Osteocyte (in vitro differentiated cells): ENCODE measurements around the gene IVD. TPM values are rescaled to one million over a fixed set of nuclear protein-coding genes. Genes with fewer than 3 reads are reported as not detected.

ENCODE experiments used
- DNase-seq: peaks from one replicate; pipeline ENCODE4 v3.0.0; 2021; ENCODE audit warnings: mixed read lengths; ENCODE audit not compliant: unreplicated experiment; ENCODE audit errors: extremely low spot score
- H3K27ac Mint-ChIP-seq: one replicate; pipeline ENCODE4 v1.8.0; 2021; ENCODE audit warnings: mild to moderate bottlenecking, mixed read lengths; ENCODE audit not compliant: unreplicated experiment
- H3K27me3 Mint-ChIP-seq: one replicate; pipeline ENCODE4 v1.8.0; 2021; ENCODE audit warnings: mixed read lengths; ENCODE audit not compliant: unreplicated experiment
- H3K36me3 Mint-ChIP-seq: one replicate; pipeline ENCODE4 v1.8.0; 2021; ENCODE audit warnings: mixed read lengths; ENCODE audit not compliant: unreplicated experiment
- H3K4me1 Mint-ChIP-seq: one replicate; pipeline ENCODE4 v1.8.0; 2021; ENCODE audit warnings: mixed read lengths; ENCODE audit not compliant: unreplicated experiment
- H3K4me3 Mint-ChIP-seq: one replicate; pipeline ENCODE4 v1.8.0; 2021; ENCODE audit warnings: mild to moderate bottlenecking, moderate library complexity, mixed read lengths; ENCODE audit not compliant: unreplicated experiment
- H3K9me3 Mint-ChIP-seq: one replicate; pipeline ENCODE4 v1.8.0; 2021; ENCODE audit warnings: mixed read lengths; ENCODE audit not compliant: unreplicated experiment
- total RNA-seq: library from RNA; stranded (reverse); gene quantifications from 2 replicates; pipeline ENCODE4 v1.2.1, GENCODE V29; 2021
- TF ChIP-seq, protein P1 (sequence below): fragments of 200-600 bp; sonication (generic); IDR thresholded peaks from 2 replicates; pipeline ENCODE4 v1.5.0; 2021; ENCODE audit warnings: antibody characterized with exemption, mild to moderate bottlenecking, moderate library complexity

The IVD gene
- total RNA-seq, 1 donor from 2014 or later: 62.0 TPM

DNA sequence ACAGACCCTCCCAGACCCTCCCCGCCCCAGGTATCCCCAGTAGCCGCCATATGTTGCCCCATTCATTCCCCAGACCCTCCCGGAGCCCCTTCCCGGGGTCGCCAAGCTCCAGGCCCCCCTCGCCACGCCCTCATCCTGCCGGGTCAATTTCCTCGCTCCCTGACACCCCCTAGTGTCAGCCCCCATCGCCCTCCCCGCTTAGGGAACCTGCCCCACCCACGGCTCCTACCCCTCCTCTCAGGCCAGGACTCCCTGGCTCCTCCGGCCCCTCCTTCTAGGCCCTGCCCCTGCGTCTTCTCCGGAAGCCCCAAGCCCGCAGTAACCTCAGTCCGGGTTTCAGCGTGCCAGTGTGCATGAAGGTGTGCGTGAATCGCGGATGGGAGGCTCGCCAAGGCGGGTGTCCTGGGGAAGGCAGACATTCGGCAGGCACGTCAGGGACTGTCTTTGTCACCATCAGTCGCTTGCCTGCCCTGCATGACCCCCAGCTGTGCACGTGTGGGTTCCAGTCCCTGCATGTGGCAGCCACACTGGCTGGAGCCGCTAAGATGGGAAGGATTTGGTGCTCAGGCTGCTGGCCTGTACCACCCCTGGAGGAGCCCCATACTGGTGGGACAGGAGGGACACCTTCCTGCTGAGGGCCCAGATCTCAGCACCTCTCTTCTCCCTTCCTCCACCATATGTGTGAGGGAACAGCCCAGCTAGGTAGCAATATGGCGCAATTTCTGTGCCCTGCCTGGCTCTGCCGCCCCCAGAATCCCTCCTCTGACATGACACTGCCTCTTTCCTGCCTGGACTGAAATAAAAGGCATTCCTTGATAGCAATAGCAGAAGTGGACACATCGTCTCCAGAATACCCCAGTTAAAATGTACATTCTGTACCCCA is 46.9 kb upstream of the IVD start:
- Mint-ChIP-seq H3K27ac (no peak overlapping the region), H3K4me3 (peak overlapping the region; percentile 65), H3K9me3 (no peaks in the 10 kb centered on the region), H3K36me3 (no peaks in the 10 kb centered on the region), H3K27me3 (peaks cover 6% of the 10 kb centered on the region), H3K4me1 (peaks cover 29% of the 10 kb centered on the region)
- TF ChIP-seq, protein P1, sequence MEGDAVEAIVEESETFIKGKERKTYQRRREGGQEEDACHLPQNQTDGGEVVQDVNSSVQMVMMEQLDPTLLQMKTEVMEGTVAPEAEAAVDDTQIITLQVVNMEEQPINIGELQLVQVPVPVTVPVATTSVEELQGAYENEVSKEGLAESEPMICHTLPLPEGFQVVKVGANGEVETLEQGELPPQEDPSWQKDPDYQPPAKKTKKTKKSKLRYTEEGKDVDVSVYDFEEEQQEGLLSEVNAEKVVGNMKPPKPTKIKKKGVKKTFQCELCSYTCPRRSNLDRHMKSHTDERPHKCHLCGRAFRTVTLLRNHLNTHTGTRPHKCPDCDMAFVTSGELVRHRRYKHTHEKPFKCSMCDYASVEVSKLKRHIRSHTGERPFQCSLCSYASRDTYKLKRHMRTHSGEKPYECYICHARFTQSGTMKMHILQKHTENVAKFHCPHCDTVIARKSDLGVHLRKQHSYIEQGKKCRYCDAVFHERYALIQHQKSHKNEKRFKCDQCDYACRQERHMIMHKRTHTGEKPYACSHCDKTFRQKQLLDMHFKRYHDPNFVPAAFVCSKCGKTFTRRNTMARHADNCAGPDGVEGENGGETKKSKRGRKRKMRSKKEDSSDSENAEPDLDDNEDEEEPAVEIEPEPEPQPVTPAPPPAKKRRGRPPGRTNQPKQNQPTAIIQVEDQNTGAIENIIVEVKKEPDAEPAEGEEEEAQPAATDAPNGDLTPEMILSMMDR: no peak
- no peak for DNase-seq

DNA sequence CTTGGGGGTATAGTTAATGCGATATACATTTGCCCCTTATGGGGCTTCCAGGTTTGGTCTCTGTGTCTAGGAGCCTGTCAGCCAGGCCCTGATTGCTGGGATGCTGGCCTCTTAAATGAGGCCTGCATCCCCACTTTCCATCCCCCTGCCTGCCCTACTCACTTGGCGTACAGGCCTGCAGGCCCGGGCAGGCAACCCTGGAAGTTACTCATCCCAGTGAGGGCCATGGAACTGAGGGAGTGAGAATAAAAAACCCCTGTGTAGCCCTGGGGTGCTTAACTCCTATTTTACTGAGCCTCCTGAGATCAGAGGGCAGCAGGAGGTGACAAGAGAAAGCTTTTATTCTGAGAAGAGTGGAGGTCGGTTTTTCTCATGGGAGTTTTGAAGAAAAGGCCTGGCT is 45.6 kb upstream of the IVD start:
- Mint-ChIP-seq H3K27ac (no peak overlapping the region), H3K9me3 (no peaks in the 10 kb centered on the region), H3K36me3 (no peaks in the 10 kb centered on the region), H3K27me3 (peaks cover 6% of the 10 kb centered on the region), H3K4me3 (no peak overlapping the region), H3K4me1 (peaks cover 16% of the 10 kb centered on the region)
- TF ChIP-seq, protein P1: no peak
- DNase-seq: no peak

DNA sequence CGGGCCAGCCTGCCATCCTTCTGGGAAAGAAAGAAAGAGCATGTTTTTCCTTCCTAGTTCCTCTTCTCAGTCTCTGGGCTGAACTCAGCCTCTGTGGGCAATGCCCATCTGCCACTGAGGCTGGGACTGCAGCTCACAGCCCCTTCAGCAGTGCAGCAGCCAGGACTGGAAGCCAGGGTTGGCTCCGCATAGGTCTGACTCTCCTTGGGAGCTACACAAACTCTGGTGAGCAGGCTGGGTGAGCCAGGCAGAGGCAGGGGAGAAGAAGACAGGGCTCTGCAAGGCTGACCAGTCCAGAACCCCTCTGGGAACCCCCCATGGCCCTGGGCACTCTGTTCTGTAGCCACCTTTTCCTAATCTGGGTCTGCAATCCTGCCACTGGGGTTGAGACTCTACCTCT is 44.0 kb upstream of the IVD start:
- Mint-ChIP-seq H3K4me1 (peaks cover 6% of the 10 kb centered on the region), H3K9me3 (no peaks in the 10 kb centered on the region), H3K4me3 (no peak overlapping the region), H3K27me3 (peaks cover 6% of the 10 kb centered on the region), H3K36me3 (no peaks in the 10 kb centered on the region), H3K27ac (no peak overlapping the region)
- no peak for DNase-seq
- TF ChIP-seq, protein P1: no peak

DNA sequence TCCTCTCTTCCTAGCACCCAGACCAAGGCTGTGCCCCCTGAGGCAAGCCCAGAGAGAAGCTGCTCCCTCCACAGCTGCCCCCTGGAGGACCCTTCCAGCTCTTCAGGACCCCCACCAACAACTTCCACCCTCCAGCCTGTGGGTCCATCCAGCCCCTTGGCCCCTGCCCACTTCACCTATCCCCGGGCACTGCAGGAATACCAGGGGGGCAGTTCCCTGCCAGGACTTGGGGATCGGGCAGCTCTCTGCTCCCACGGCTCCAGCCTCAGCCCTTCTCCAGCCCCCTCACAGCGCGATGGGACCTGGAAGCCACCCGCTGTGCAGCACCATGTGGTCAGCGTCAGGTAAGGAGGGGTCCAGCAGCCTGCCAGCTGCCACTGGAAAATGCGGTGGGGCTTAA is 42.0 kb upstream of the IVD start:
- no peak overlapping the region for H3K27ac Mint-ChIP-seq
- DNase-seq: no peak
- no peaks in the 10 kb centered on the region for H3K9me3 Mint-ChIP-seq
- H3K36me3 Mint-ChIP-seq: no peaks in the 10 kb centered on the region
- peaks cover 6% of the 10 kb centered on the region for H3K4me1 Mint-ChIP-seq
- TF ChIP-seq, protein P1: no peak
- H3K4me3 Mint-ChIP-seq: no peak overlapping the region
- H3K27me3 Mint-ChIP-seq: peaks cover 6% of the 10 kb centered on the region

DNA sequence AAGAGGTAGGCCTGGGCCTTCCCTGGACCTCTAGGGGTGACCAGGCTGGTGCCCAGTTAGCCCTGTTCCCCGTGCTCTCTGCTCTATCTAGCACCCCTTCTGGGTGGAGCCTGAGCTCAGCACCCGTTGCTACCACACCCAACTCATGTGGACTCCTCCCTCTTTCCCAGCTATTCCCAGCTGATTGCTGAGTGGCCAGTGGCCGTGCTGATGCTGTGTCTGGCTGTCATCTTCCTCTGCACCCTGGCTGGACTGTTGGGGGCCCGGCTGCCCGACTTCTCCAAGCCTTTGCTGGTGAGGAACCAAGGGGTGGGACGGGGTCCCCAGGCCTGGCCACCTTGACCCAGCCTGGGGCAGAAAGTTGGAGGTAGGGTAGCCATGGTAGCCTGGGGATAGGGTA is 41.3 kb upstream of the IVD start:
- H3K27ac Mint-ChIP-seq: no peak overlapping the region
- H3K36me3 Mint-ChIP-seq: no peaks in the 10 kb centered on the region
- no peak overlapping the region for H3K4me3 Mint-ChIP-seq
- H3K9me3 Mint-ChIP-seq: no peaks in the 10 kb centered on the region
- no peak for DNase-seq
- H3K27me3 Mint-ChIP-seq: peaks cover 6% of the 10 kb centered on the region
- TF ChIP-seq, protein P1: no peak
- peaks cover 6% of the 10 kb centered on the region for H3K4me1 Mint-ChIP-seq
